GM12891 (cell line): ENCODE data around the gene FBLN2.

Experiments
- DNase-seq: peaks from one replicate; pipeline ENCODE4 v3.0.0; 2011; ENCODE audit warnings: low spot score; ENCODE audit not compliant: insufficient read length
- FAIRE-seq: peaks from 2 replicates; lab custom pipeline; 2011; peaks lifted over from hg19 to GRCh38; lab: Jason Lieb, UNC
- PAX5 ChIP-seq: IDR thresholded peaks from 2 replicates; pipeline ENCODE4 v1.6.1; 2011; ENCODE audit warnings: low read length, moderate library complexity, mild to moderate bottlenecking; ENCODE audit not compliant: insufficient read depth, severe bottlenecking
- POLR2A ChIP-seq: IDR thresholded peaks from 2 replicates; pipeline ENCODE4 v1.6.1; 2011; ENCODE audit warnings: low read depth, low read length, control low read depth
- POLR2AphosphoS5 ChIP-seq: IDR thresholded peaks from 2 replicates; pipeline ENCODE4 v1.6.1; 2011; ENCODE audit warnings: low read depth, low read length, control low read depth
- POU2F2 ChIP-seq: IDR thresholded peaks from 2 replicates; pipeline ENCODE4 v1.6.1; 2011; ENCODE audit warnings: low read depth, mild to moderate bottlenecking, control low read depth, low read length, moderate library complexity
- SPI1 ChIP-seq: IDR thresholded peaks from 2 replicates; pipeline ENCODE4 v1.6.1; 2011; ENCODE audit warnings: low read depth, low read length, control low read depth
- TAF1 ChIP-seq: IDR thresholded peaks from 2 replicates; pipeline ENCODE4 v1.6.1; 2011; ENCODE audit warnings: low read depth, low read length, control low read depth

FBLN2 gene

DNA sequence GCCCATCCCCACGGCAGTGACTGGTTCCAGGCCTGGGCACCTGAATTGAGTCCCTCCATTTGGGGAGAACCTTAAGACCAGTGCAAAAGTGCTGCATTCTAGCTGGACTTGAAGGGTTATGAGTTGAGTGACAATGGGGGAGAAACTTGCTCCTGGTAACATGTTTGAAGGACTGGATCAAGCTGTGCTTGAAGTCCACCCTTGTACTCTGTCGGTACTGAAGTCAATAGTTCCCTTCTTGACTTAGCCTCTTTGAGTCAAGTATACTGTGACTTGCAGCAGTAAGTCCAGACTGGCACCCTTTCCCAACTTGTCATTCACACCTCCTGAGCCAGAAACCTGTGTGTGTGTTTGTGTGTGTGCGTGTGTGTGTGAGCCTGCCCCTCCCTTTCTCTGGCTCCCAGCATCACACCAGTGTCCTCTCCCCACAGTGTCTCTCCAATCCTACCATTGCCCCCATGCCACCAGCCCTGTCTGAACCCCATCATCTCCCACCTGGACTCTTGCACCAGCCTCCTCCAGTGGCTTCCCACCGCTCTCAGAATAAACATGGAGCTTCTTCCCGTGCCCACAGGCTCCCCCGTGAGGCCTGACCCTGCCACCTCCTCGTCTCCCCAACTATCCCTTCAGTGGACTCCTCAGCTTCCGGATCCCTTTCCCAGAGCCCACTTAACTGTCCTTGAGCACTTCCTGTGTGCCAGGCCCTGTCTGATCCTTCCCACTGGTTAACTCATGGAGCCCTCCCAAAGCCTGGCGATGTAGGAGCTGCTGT, 10.2 kb upstream of the FBLN2 start:
- no peak for TF ChIP-seq POLR2A
- TF ChIP-seq SPI1 = no peak
- TF ChIP-seq POLR2AphosphoS5 = no peak
- no peak for TF ChIP-seq PAX5
- TF ChIP-seq TAF1 = no peak
- no peak for TF ChIP-seq POU2F2
- FAIRE-seq (no peak), DNase-seq (no peak)

DNA sequence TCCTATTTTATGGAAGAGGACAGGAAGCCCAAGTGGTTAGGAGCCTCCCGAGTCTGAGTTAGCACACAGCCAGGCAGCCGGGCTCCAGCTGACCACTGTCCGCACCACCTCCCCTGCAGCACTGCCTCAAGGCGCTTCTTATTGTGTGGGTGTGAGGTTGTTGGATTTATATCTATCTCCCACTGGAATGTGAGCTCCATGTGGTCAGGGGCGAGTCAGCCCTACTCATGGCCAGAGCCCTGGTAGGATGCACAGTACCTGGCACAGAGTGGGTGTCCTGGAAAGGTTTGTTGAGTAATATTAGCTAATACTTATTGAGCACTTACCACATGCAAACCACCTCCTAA, 9.7 kb upstream of the FBLN2 start:
- no peak for TF ChIP-seq POU2F2
- no peak for TF ChIP-seq POLR2A
- TF ChIP-seq SPI1 = no peak
- no peak for TF ChIP-seq TAF1
- TF ChIP-seq POLR2AphosphoS5 = no peak
- TF ChIP-seq PAX5 = no peak
- DNase-seq (no peak), FAIRE-seq (no peak)

DNA sequence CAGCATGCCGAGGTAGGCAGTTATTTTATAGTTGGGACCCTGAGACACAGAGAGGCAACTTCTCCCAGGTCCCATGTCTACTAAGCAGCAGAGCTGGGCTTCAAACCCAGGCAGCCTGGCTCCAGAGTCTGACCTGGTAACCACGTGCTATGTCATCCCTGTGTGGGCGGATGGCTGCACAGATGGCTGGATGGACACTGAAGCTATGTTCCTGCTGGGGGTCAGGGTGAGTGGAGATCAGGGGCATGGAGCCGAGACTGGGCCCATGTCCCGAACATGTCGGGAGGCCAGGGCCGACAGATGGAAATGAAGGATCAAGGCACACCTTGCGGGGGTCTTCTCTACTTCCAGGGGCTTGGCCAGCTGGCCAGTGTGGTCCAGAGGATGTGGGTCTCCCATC, 9.3 kb upstream of the FBLN2 start:
- no peak for FAIRE-seq
- no peak for TF ChIP-seq TAF1
- no peak for TF ChIP-seq POLR2A
- no peak for TF ChIP-seq PAX5
- TF ChIP-seq SPI1 = no peak
- TF ChIP-seq POU2F2 = no peak
- TF ChIP-seq POLR2AphosphoS5 = no peak
- no peak for DNase-seq

DNA sequence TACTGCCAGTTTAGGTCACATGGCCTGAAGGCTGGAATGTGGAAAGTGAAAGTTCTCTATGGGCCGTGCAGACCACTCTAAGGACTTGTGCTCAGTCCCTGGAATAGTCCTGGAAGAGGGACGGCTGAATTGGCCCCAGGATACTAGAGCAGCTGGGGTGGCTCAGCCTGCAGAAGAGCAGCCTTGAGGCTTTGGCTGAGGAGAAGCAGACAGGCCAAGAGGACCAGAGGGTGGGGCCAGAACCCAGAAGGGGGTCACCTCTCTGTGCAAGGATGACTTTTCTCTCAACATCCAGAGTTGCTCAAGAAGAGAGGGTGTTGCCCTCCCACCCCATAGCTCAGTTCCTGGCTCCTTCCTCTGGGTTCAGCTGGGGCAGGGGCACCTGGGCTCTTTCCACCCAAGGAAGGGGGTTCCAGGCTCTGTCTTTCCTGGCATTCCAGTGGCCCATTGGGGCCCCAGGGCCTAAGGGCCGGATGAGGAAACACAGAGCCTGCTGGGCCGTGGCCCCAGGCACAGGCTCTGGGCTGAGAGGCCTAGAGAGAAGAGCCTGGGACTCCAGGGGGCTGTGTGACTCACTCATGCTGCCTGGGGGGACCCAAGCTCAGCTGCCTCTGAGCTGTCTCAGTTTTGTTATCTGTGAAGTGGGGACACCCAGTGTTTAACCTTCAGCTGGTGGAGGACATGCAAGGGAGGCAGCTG, 8.5 kb upstream of the FBLN2 start:
- no peak for FAIRE-seq
- no peak for DNase-seq
- TF ChIP-seq TAF1 (no peak), SPI1 (no peak), POU2F2 (no peak)

DNA sequence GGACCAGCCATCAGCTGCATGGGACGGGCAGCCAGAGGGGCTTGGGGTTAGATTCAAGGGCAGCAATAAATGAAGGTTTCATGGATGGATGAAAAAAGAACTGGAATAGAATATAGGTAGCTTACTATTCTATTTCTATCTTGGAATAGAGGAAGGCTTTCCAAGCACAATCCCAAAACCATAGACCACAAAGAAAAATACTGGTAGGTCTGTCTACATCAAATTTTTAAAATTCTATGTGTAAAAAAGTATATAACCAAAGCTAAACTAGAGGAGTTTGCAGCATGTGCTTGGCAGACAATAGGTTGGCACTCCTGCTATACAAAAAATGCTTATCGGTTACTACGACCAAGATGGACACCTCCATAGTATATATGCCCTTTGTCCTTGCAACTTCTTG, 7.2 kb upstream of the FBLN2 start:
- FAIRE-seq (no peak), DNase-seq (no peak)
- TF ChIP-seq SPI1 = no peak
- TF ChIP-seq PAX5 = no peak
- no peak for TF ChIP-seq TAF1
- no peak for TF ChIP-seq POU2F2

DNA sequence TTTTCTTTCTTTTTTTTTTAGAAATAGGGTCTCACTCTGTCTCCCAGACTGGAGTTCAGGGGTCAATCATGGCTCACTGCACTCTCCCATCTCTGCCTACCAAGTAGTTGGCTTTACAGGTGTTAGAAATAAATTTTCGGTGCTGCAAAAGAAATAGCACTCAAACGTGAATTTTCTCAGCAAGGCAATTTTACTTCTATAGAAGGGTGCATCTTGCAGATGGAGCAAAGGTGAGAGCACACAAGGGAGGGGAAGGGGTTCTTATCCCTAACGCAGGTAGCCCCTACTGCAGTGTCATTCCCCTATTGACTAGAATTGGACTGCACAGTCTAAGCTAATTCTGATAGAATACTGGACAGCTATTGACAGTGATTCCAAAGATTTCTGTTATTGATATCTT, 6.8 kb upstream of the FBLN2 start:
- FAIRE-seq = no peak
- no peak for DNase-seq
- TF ChIP-seq POU2F2 = no peak
- no peak for TF ChIP-seq TAF1
- TF ChIP-seq SPI1 = no peak

DNA sequence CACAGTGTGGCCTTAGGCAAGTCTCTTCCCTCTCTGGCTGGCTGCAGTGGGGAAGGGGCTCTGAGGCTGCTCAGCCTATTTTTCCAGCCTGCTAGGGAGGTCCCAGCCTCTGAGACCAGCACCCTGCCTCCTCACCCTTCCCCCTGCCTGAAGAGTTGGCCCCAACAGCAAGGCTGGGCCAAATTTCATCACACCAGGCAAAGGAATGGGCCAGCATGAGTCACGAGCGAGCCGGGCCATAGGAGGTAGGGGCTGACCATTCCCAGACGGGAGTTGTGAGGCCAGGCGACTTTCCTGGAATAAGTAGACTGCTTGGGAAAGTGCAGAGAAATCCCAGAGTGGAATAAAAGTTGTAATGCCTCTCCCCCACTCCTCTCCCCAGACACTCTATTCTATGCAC, 5.7 kb upstream of the FBLN2 start:
- TF ChIP-seq POLR2A (no peak), POLR2AphosphoS5 (no peak), TAF1 (no peak), POU2F2 (no peak), SPI1 (no peak), PAX5 (no peak)
- no peak for DNase-seq
- FAIRE-seq = no peak

DNA sequence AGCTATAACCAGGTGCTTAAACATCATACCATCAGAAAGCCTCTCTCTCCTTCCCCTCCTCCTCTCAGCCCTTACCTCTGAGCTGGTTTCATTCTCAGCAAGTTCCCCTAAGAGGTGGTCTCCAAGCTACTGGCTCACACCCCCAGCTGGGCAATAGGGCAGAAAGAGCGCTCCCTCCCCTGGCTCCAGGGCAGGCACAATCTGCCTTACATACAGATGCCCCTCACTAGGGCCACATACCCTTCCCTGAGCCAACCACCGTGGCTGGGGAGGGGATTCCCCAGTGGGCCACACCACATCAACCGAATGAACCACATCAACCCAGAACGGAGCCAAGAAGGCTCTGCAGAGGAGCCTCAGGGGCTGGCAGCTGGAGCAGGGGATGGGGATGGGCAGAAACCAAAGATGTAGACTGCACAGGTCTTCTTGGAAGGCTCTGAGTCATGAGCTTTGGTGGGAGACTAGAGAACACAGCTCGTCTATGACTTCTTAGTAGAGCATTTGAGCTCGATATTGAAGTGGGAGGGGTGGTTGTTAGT, 4.6 kb upstream of the FBLN2 start:
- no peak for DNase-seq
- FAIRE-seq = no peak
- TF ChIP-seq POU2F2 (no peak), PAX5 (no peak), POLR2AphosphoS5 (no peak), POLR2A (no peak), SPI1 (no peak), TAF1 (no peak)

DNA sequence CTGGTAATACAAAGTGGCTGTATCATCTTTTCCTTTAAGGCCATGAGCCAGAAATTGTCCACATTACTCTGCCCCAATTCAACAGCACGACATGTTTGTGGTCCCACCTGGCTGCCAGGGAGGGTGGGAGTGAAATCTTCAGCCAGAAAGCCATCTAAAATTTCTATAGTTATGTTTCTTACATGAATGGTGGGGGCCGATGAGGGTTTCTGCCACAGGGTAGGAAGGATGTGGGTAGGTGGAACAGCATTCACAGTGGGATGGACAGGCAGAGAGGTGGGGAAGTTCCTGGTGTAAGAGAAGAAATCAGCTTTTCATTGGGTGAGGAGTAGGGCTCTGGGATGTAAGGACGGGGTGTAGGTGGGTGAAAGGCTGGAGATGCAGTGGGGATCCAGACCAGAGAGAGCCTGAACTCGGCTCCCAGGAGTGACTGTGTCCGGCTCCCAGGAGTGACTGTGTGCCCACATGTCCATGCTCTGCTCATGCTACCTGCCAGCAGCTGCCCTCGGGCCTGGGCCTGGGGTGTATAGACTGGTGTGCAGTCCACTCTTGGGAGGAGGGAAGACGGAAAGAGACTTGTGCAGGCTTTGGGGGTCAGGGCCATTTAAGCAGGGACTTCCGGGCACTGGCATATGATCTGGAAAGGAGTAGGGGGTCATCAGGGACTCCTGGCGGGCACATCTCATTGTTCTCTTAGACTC, 3.8 kb upstream of the FBLN2 start:
- TF ChIP-seq PAX5 = no peak
- TF ChIP-seq TAF1 = no peak
- TF ChIP-seq POU2F2 = no peak
- no peak for DNase-seq
- FAIRE-seq = no peak
